Keratinocyte (primary cell): ENCODE measurements around the gene TXNRD2. TPM values are rescaled to one million over a fixed set of nuclear protein-coding genes. Genes with fewer than 3 reads are reported as not detected.

ENCODE experiments used
- DNase-seq: peaks from one replicate; pipeline ENCODE4 v3.0.0-alpha.2; 2011; ENCODE audit warnings: low read depth, missing footprints, low spot score
- FAIRE-seq: peaks from 2 replicates; lab custom pipeline; 2011; peaks lifted over from hg19 to GRCh38; lab: Jason Lieb, UNC
- H2AFZ ChIP-seq: 2 replicates; pipeline ENCODE4 v1.6.0; 2012; ENCODE audit warnings: low read length, control low read depth, inconsistent platforms; ENCODE audit not compliant: control insufficient read depth
- H3K27ac ChIP-seq: 2 replicates; pipeline ENCODE4 v1.5.1; 2011; ENCODE audit warnings: low read length; ENCODE audit not compliant: control insufficient read depth, insufficient read depth
- H3K27me3 ChIP-seq: 3 replicates; pipeline ENCODE4 v1.6.0; 2011; ENCODE audit warnings: low read length; ENCODE audit not compliant: control insufficient read depth, insufficient read depth; ENCODE audit errors: extremely low read depth
- H3K36me3 ChIP-seq, 2 experiments: 2 replicates in 1 of 2; 3 replicates in 1 of 2; pipeline ENCODE4 v1.5.1; 2011; ENCODE audit warnings: low read length in 2 of 2, mild to moderate bottlenecking in 1 of 2; ENCODE audit not compliant: control insufficient read depth in 2 of 2, insufficient read depth in 2 of 2; ENCODE audit errors: extremely low read depth in 1 of 2
- H3K4me1 ChIP-seq: 3 replicates; pipeline ENCODE4 v1.5.1; 2011; ENCODE audit warnings: low read length; ENCODE audit not compliant: control insufficient read depth, insufficient read depth; ENCODE audit errors: extremely low read depth
- H3K4me2 ChIP-seq: 3 replicates; pipeline ENCODE4 v1.6.0; 2011; ENCODE audit warnings: low read depth, low read length; ENCODE audit not compliant: control insufficient read depth, insufficient read depth; ENCODE audit errors: extremely low read depth
- H3K4me3 ChIP-seq, 3 experiments: fragments of 200-600 bp in 1 of 3; sonication (generic) in 1 of 3; 2 replicates in 2 of 3; 3 replicates in 1 of 3; pipeline ENCODE4 v1.5.1; 2011 to 2016; ENCODE audit warnings: low read length in 3 of 3, mild to moderate bottlenecking in 3 of 3, control low read depth in 2 of 3, inconsistent platforms in 1 of 3, low read depth in 1 of 3, mixed read lengths in 1 of 3, mixed run types in 1 of 3, moderate library complexity in 1 of 3; ENCODE audit not compliant: control insufficient read depth in 2 of 3, insufficient read depth in 2 of 3; ENCODE audit errors: extremely low read depth in 1 of 3
- H3K79me2 ChIP-seq: 2 replicates; pipeline ENCODE4 v1.6.0; 2012; ENCODE audit warnings: low read length; ENCODE audit not compliant: control insufficient read depth, insufficient read depth
- H3K9ac ChIP-seq: 3 replicates; pipeline ENCODE4 v1.6.0; 2011; ENCODE audit warnings: low read length; ENCODE audit not compliant: control insufficient read depth, insufficient read depth; ENCODE audit errors: extremely low read depth
- H3K9me1 ChIP-seq: 3 replicates; pipeline ENCODE4 v1.6.0; 2011; ENCODE audit warnings: low read length; ENCODE audit not compliant: control insufficient read depth, insufficient read depth; ENCODE audit errors: extremely low read depth
- H3K9me3 ChIP-seq: 2 replicates; pipeline ENCODE4 v1.5.1; 2012; ENCODE audit warnings: low read depth, low read length; ENCODE audit not compliant: control insufficient read depth
- H4K20me1 ChIP-seq: 3 replicates; pipeline ENCODE4 v1.6.0; 2011; ENCODE audit warnings: low read length; ENCODE audit not compliant: control insufficient read depth, insufficient read depth; ENCODE audit errors: extremely low read depth
- CTCF ChIP-seq, 3 experiments: IDR thresholded peaks in 1 of 3; conservative IDR thresholded peaks in 1 of 3; optimal IDR thresholded peaks in 1 of 3; 2 replicates in 2 of 3; 3 replicates in 1 of 3; pipeline versions ENCODE3 to v1.5.1; 2011; ENCODE audit warnings: low read length in 3 of 3, mild to moderate bottlenecking in 3 of 3, moderate library complexity in 2 of 3, control low read depth in 1 of 3, inconsistent platforms in 1 of 3; ENCODE audit not compliant: insufficient read depth in 2 of 3; ENCODE audit errors: extremely low read depth in 1 of 3
- EZH2 ChIP-seq: IDR thresholded peaks from one replicate; pipeline ENCODE4 v1.6.1; 2012; ENCODE audit warnings: inconsistent platforms, mild to moderate bottlenecking, low read length, moderate library complexity
- dilution Hi-C: fragments of 300-500 bp; cut with MboI; formaldehyde crosslinking; loops from one replicate; pipeline ENCODE4 v1.7.0; 2020; ENCODE audit warnings: low sequenced_read_pairs; ENCODE audit not compliant: extremely low pct_ligation_motif_present
- polyA plus RNA-seq, 5 experiments: library from polyadenylated mRNA; depleted of rRNA in 3 of 5; stranded (reverse) in 3 of 5; stranded (forward) in 1 of 5; unstranded in 1 of 5; fragments of >200 nt; gene quantifications; 1 replicate in 1 of 5; 2 replicates in 3 of 5; 3 replicates in 1 of 5; pipeline versions ENCODE4 v1.2.1 to v1.2.3, GENCODE V29; 2011 to 2012; ENCODE audit warnings: missing spikeins in 2 of 5, low read depth in 1 of 5, low replicate concordance in 1 of 5

The TXNRD2 gene
- polyA plus RNA-seq, 1 donor (not counting 4 experiments of a cell fraction or from before 2014, with no cell fraction given): 16.0 TPM

GRCh38 chr22:19873960-19874306 lies 67.7 kb downstream of the TXNRD2 start:
- H3K9ac ChIP-seq: no peak overlapping the region
- H3K36me3 ChIP-seq: no peaks in the 10 kb centered on the region
- no peak for FAIRE-seq
- H3K4me2 ChIP-seq: no peak overlapping the region
- no peak for TF ChIP-seq CTCF (optimal IDR thresholded peaks at IDR 0.05 in 1 of 3, IDR thresholded peaks at IDR 0.05 in 1 of 3, conservative IDR thresholded peaks at IDR 0.05 in 1 of 3; ENCODE audit: extremely low read depth in 1 of 3, insufficient read depth in 2 of 3, low read length in 3 of 3)
- no peak for TF ChIP-seq EZH2
- no peaks in the 10 kb centered on the region for H4K20me1 ChIP-seq
- peaks cover 37% of the 10 kb centered on the region for H3K4me1 ChIP-seq
- dilution Hi-C loops: no loop called here
- no peak for DNase-seq
- H3K79me2 ChIP-seq: no peaks in the 10 kb centered on the region
- no peaks in the 10 kb centered on the region for H3K9me1 ChIP-seq
- no peak overlapping the region for H3K27ac ChIP-seq
- H3K9me3 ChIP-seq: no peaks in the 10 kb centered on the region
- no peak overlapping the region for H3K4me3 ChIP-seq
- no peaks in the 10 kb centered on the region for H3K27me3 ChIP-seq
- H2AFZ ChIP-seq: no peak overlapping the region

GRCh38 chr22:19873138-19873959 lies 68.3 kb downstream of the TXNRD2 start:
- Histone ChIP-seq H3K4me1 (peaks cover 43% of the 10 kb centered on the region), H2AFZ (no peak overlapping the region), H3K27me3 (no peaks in the 10 kb centered on the region), H3K79me2 (no peaks in the 10 kb centered on the region), H3K9me1 (no peaks in the 10 kb centered on the region), H3K9ac (no peak overlapping the region), H3K27ac (no peak overlapping the region), H3K4me2 (no peak overlapping the region), H4K20me1 (no peaks in the 10 kb centered on the region), H3K4me3 (no peak overlapping the region), H3K36me3 (no peaks in the 10 kb centered on the region), H3K9me3 (no peaks in the 10 kb centered on the region)
- no peak for TF ChIP-seq CTCF (optimal IDR thresholded peaks at IDR 0.05 in 1 of 3, IDR thresholded peaks at IDR 0.05 in 1 of 3, conservative IDR thresholded peaks at IDR 0.05 in 1 of 3; ENCODE audit: extremely low read depth in 1 of 3, insufficient read depth in 2 of 3, low read length in 3 of 3)
- no peak for TF ChIP-seq EZH2
- DNase-seq: no peak
- dilution Hi-C loops: no loop called here
- no peak for FAIRE-seq
